Breast epithelium (tissue), 3 donors: ENCODE measurements around the gene PMEPA1.

ENCODE experiments used
- CTCF ChIP-seq, 3 donors: fragments of 450-650 bp; IDR thresholded peaks; one replicate each; pipeline ENCODE4 v1.5.1; 2016 to 2017; ENCODE audit warnings: antibody characterized with exemption in 3 of 3, mild to moderate bottlenecking in 3 of 3, moderate library complexity in 3 of 3
- POLR2A ChIP-seq: fragments of 450-650 bp; IDR thresholded peaks from one replicate; pipeline ENCODE4 v1.6.1; 2016; ENCODE audit warnings: antibody characterized with exemption, mild to moderate bottlenecking, moderate library complexity
- POLR2AphosphoS5 ChIP-seq, 3 donors: sonication (generic); formaldehyde crosslinking; IDR thresholded peaks; one replicate each; pipeline ENCODE4 v1.6.1; 2017; ENCODE audit warnings: antibody characterized with exemption in 3 of 3

- TF ChIP-seq CTCF (IDR thresholded peaks at IDR 0.05) (no peak), POLR2A (no peak), POLR2AphosphoS5 (IDR thresholded peaks at IDR 0.05) (no peak)
Observed at GRCh38 chr20:57600320-57601210, 109.2 kb downstream of the PMEPA1 start.
